Measurements from ENCODE around the gene ANKRD9. TPM values are rescaled to one million over a fixed set of nuclear protein-coding genes. Genes with fewer than 3 reads are reported as not detected.

Gene ANKRD9
- total and polyA plus RNA-seq, 2 donors (not counting 3 experiments of a cell fraction or from before 2014, with no cell fraction given): 21.0 to 24.6 TPM

GRCh38 chr14:102517392-102518062 lies 8.0 kb upstream of the ANKRD9 start:
- Histone ChIP-seq H3K79me2 (ENCODE audit: control insufficient read depth, insufficient read depth, low read length) (no peaks in the 10 kb centered on the region), H3K9me1 (replicated peaks; ENCODE audit: control insufficient read depth, extremely low read depth, insufficient read depth, low read length) (no peaks in the 10 kb centered on the region), H3K4me2 (ENCODE audit: insufficient read depth, low read length) (peak overlapping the region; percentile 61), H3K36me3 (ENCODE audit: control insufficient read depth in 2 of 2, extremely low read depth in 1 of 2, insufficient read depth in 2 of 2, low read length in 2 of 2) (no peaks in the 10 kb centered on the region), H3K9ac (replicated peaks; ENCODE audit: extremely low read depth, insufficient read depth, low read length) (peak overlapping the region; percentile 68), H3K27me3 (ENCODE audit: control insufficient read depth in 2 of 2, insufficient read depth in 2 of 2, low read length in 2 of 2) (no peaks in the 10 kb centered on the region), H3K4me3 (replicated peaks in 1 of 3; ENCODE audit: insufficient read depth in 1 of 3, low read depth in 1 of 3, low read length in 3 of 3) (peak overlapping the region; percentile 46 to 56 (median 55)), H3K4me1 (ENCODE audit: control insufficient read depth, extremely low read depth, insufficient read depth, low read length) (no peaks in the 10 kb centered on the region), H4K20me1 (replicated peaks; ENCODE audit: control insufficient read depth, extremely low read depth, insufficient read depth, low read length) (no peaks in the 10 kb centered on the region), H3K27ac (ENCODE audit: insufficient read depth, low read depth, low read length) (no peak overlapping the region), H2AFZ (ENCODE audit: low read depth, low read length) (peak overlapping the region; percentile 97), H3K9me3 (replicated peaks; ENCODE audit: control insufficient read depth, insufficient read depth, low read length) (no peaks in the 10 kb centered on the region)
- FAIRE-seq (no peak), DNase-seq (ENCODE audit: low read depth, low spot score) (no peak)
- TF ChIP-seq FOS (IDR thresholded peaks at IDR 0.05; ENCODE audit: borderline replicate concordance, insufficient read depth, low read length): no peak
- TF ChIP-seq CTCF (IDR thresholded peaks at IDR 0.05; ENCODE audit: extremely low read depth in 1 of 2, insufficient read depth in 1 of 2, low read depth in 1 of 2, low read length in 2 of 2): peak in 1 of 2 donors; percentile 43
- ChIA-PET POLR2A (no interaction called here), CTCF (interaction anchor here (0.6 to 2.0 kb wide), 4 partner anchors 8 to 97 kb away, joined by 4 to 22 read pairs (median 6); partner anchors contain the start of gene ANKRD9)
- no TSS peak for BruUV-seq (replicated peaks)
- intact Hi-C loops (cut with micrococcal nuclease): loop anchor here (2.0 to 10.0 kb wide), 2 partner anchors 195 to 283 kb away; no protein-coding TSS in a partner anchor
- dilution Hi-C loops (cut with MboI; ENCODE audit: extremely low pct_ligation_motif_present, low sequenced_read_pairs): no loop called here
